Ishikawa (cell line): Measurements from ENCODE around the gene HIF3A.

Experiments
- CEBPB ChIP-seq: IDR thresholded peaks from 2 replicates; pipeline ENCODE4 v1.6.1; 2012
- CREB1 ChIP-seq: IDR thresholded peaks from 2 replicates; pipeline ENCODE4 v1.6.1; 2012; ENCODE audit warnings: low read depth
- EGR1 ChIP-seq: IDR thresholded peaks from 2 replicates; pipeline ENCODE4 v1.6.1; 2012
- EP300 ChIP-seq: IDR thresholded peaks from 2 replicates; pipeline ENCODE4 v1.6.1; 2012; ENCODE audit warnings: borderline replicate concordance
- FOXM1 ChIP-seq: IDR thresholded peaks from 2 replicates; pipeline ENCODE4 v1.6.1; 2012; ENCODE audit warnings: low read depth, borderline replicate concordance
- MAX ChIP-seq: IDR thresholded peaks from 2 replicates; pipeline ENCODE4 v1.6.1; 2012
- NFIC ChIP-seq: IDR thresholded peaks from 2 replicates; pipeline ENCODE4 v1.6.1; 2012
- RAD21 ChIP-seq: IDR thresholded peaks from 2 replicates; pipeline ENCODE4 v1.6.1; 2012; ENCODE audit warnings: low read depth
- REST ChIP-seq: IDR thresholded peaks from 2 replicates; pipeline ENCODE4 v1.6.1; 2012; ENCODE audit warnings: low read depth, mild to moderate bottlenecking
- TAF1 ChIP-seq: IDR thresholded peaks from 2 replicates; pipeline ENCODE4 v1.6.1; 2012; ENCODE audit warnings: low read depth, mild to moderate bottlenecking
- TCF12 ChIP-seq: IDR thresholded peaks from 2 replicates; pipeline ENCODE4 v1.6.1; 2012; ENCODE audit warnings: low read depth
- TEAD4 ChIP-seq: IDR thresholded peaks from 2 replicates; pipeline ENCODE4 v1.6.1; 2012
- USF1 ChIP-seq: IDR thresholded peaks from 2 replicates; pipeline ENCODE4 v1.6.1; 2012
- YY1 ChIP-seq: IDR thresholded peaks from 2 replicates; pipeline ENCODE4 v1.6.1; 2012; ENCODE audit warnings: low read depth

- TF ChIP-seq NFIC, result peak; percentile 100
- TF ChIP-seq EP300, result peak; percentile 85
- 0 out of 2 replicates have a peak, but pooled peaks have one; percentile 6 for TF ChIP-seq EGR1
- no peak for TF ChIP-seq TAF1
- no peak for TF ChIP-seq CREB1
- no peak for TF ChIP-seq RAD21
- peak; percentile 54 for TF ChIP-seq MAX
- TF ChIP-seq YY1, result no peak
- TF ChIP-seq REST, result no peak
- peak; percentile 57 for TF ChIP-seq TEAD4
- no peak for TF ChIP-seq USF1
- no peak for TF ChIP-seq FOXM1
- TF ChIP-seq CEBPB, result no peak
- peak; percentile 92 for TF ChIP-seq TCF12
These were observed 2.2 kb downstream of the HIF3A start for GRCh38 chr19:46299004-46299509.
